ENCODE results near the gene THSD7A. TPM values are rescaled to one million over a fixed set of nuclear protein-coding genes. Genes with fewer than 3 reads are reported as not detected.

Gene THSD7A
- total RNA-seq, 1 experiment from 2014 or later = 4.0 TPM

DNA sequence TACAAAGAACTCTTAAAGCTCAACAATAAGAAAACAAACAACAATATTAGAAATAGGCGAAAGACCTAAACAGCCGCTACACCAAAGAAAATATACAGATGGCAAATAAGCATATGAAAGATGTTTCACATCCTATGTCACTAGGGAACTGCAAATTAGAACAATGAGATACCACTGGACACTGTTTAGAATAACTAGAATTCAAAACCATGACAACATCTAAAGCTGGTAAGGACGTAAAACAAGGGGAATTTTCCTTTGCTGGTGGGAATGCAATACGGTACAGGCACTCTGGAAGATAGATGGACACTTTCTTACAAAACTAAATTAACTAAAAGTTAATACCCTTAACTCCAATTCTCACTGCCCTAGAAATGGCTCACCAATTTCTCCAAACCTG, 44.5 kb downstream of the THSD7A start:
- no peak for DNase-seq

DNA sequence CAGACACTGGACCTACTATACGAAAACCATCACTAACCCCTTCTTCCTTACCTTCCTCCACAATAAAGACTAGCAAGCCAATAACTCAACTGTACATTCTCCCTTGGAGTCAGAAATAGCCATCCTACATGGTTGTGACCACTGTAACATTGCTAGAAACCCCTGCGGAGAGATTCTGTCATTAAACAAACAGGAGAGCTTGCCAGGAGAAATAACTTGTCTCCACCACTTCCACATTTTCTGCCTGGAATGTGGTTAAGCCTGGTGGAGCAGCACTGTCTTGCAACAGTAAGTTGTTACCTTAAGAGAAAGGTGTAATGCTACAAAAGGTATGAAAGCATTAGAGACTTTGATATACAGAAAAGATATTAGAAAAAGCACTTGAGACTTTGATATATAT, 45.8 kb downstream of the THSD7A start:
- Histone ChIP-seq H3K4me1 (replicated peaks; ENCODE audit: insufficient read depth) (peaks cover 40% of the 10 kb centered on the region), H4K20me1 (ENCODE audit: insufficient read depth) (no peaks in the 10 kb centered on the region), H3F3A (ENCODE audit: insufficient read depth, low read depth) (peaks cover 12% of the 10 kb centered on the region), H3K27ac (peak overlapping the region; percentile 60), H3K4me2 (peak overlapping the region; percentile 34), H3K79me2 (ENCODE audit: low read depth) (no peaks in the 10 kb centered on the region), H3K9me2 (ENCODE audit: insufficient read depth) (no peaks in the 10 kb centered on the region), H3K4me3 (no peak overlapping the region), H3K36me3 (ENCODE audit: low read depth) (no peaks in the 10 kb centered on the region), H3K9me3 (ENCODE audit: insufficient read depth, low read depth) (peaks cover 6% of the 10 kb centered on the region; the same call in 1 of the 2 replicates), H3K27me3 (ENCODE audit: insufficient read depth, low read depth) (no peaks in the 10 kb centered on the region), H2AFZ (no peak overlapping the region)
- ChIA-PET POLR2A (ENCODE audit: unreplicated experiment) (no interaction called here), CTCF (no interaction called here)
- intact Hi-C loops (cut with micrococcal nuclease; ENCODE audit: unreplicated experiment) = loop anchor here (1.0 kb wide), 1 partner anchor 45 kb away; no protein-coding TSS in a partner anchor
- TF ChIP-seq, protein P1, sequence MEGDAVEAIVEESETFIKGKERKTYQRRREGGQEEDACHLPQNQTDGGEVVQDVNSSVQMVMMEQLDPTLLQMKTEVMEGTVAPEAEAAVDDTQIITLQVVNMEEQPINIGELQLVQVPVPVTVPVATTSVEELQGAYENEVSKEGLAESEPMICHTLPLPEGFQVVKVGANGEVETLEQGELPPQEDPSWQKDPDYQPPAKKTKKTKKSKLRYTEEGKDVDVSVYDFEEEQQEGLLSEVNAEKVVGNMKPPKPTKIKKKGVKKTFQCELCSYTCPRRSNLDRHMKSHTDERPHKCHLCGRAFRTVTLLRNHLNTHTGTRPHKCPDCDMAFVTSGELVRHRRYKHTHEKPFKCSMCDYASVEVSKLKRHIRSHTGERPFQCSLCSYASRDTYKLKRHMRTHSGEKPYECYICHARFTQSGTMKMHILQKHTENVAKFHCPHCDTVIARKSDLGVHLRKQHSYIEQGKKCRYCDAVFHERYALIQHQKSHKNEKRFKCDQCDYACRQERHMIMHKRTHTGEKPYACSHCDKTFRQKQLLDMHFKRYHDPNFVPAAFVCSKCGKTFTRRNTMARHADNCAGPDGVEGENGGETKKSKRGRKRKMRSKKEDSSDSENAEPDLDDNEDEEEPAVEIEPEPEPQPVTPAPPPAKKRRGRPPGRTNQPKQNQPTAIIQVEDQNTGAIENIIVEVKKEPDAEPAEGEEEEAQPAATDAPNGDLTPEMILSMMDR (conservative IDR thresholded peaks at IDR 0.05) = no peak
- no peak for TF ChIP-seq EZH2 (IDR thresholded peaks at IDR 0.05; ENCODE audit: low read depth)
- BruUV-seq (replicated peaks) = no TSS peak
- DNase-seq = peak; percentile 69 to 92

More for the DNA sequence above, 44.5 kb downstream of the THSD7A start:
- H3K27ac ChIP-seq = no peak overlapping the region
- ChIA-PET POLR2A (ENCODE audit: unreplicated experiment) (no interaction called here), CTCF (no interaction called here)
- no peaks in the 10 kb centered on the region for H4K20me1 ChIP-seq (ENCODE audit: insufficient read depth)
- H3K4me1 ChIP-seq (replicated peaks; ENCODE audit: insufficient read depth) = peaks cover 40% of the 10 kb centered on the region
- intact Hi-C loops (cut with micrococcal nuclease; ENCODE audit: unreplicated experiment) = no loop called here
- peaks cover 6% of the 10 kb centered on the region; the same call in 1 of the 2 replicates for H3K9me3 ChIP-seq (ENCODE audit: insufficient read depth, low read depth)
- BruUV-seq (replicated peaks) = no TSS peak
- no peaks in the 10 kb centered on the region for H3K9me2 ChIP-seq (ENCODE audit: insufficient read depth)
- H3F3A ChIP-seq (ENCODE audit: insufficient read depth, low read depth) = peaks cover 12% of the 10 kb centered on the region
- no peak overlapping the region for H3K4me2 ChIP-seq
- no peaks in the 10 kb centered on the region for H3K79me2 ChIP-seq (ENCODE audit: low read depth)
- TF ChIP-seq, protein P1 (conservative IDR thresholded peaks at IDR 0.05) = no peak
- TF ChIP-seq EZH2 (IDR thresholded peaks at IDR 0.05; ENCODE audit: low read depth) = no peak
- no peak overlapping the region for H2AFZ ChIP-seq
- no peaks in the 10 kb centered on the region for H3K36me3 ChIP-seq (ENCODE audit: low read depth)
- H3K27me3 ChIP-seq (ENCODE audit: insufficient read depth, low read depth) = no peaks in the 10 kb centered on the region
- H3K4me3 ChIP-seq = no peak overlapping the region

DNA sequence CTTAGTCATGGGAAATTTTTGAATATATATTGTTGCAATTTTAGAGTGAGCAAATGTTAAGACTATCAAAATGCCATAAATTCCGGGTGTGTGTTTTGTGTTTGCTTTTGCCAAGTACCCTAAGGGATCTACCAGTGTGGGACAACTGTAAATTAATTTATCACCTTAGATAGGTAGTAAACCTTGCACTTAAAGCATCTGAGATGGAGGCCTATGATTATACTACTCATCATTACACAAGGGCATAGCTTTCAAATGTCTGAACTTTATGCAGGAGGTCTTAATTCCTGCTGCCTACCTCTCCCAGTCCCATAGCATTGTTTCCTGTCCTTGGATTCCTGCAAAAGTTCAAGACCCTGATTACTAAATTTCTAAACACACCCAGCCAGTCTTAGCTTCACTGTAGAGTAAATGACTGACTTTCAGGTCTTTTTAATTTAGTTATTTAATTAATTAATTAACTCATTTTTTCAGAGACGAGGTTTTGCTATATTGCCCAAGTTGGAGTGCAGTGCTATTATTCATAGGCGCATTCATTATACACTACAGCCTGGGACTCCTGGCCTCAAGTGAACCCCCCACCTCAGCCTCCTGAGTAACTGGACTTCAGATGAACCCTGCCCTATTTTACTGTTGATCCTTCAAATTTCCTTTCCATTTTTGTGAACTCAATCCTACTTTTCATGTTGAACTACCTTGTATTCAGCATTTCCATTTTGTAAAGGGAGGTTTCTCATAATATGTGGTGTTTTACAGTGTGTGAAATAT, 47.0 kb downstream of the THSD7A start:
- no peaks in the 10 kb centered on the region for H3K36me3 ChIP-seq (ENCODE audit: low read depth)
- peak; percentile 12 to 88 for DNase-seq
- peaks cover 40% of the 10 kb centered on the region for H3K4me1 ChIP-seq (replicated peaks; ENCODE audit: insufficient read depth)
- peaks cover 12% of the 10 kb centered on the region for H3F3A ChIP-seq (ENCODE audit: insufficient read depth, low read depth)
- H3K27ac ChIP-seq = peak overlapping the region; percentile 60
- H3K79me2 ChIP-seq (ENCODE audit: low read depth) = no peaks in the 10 kb centered on the region
- H4K20me1 ChIP-seq (ENCODE audit: insufficient read depth) = no peaks in the 10 kb centered on the region
- BruUV-seq (replicated peaks) = no TSS peak
- H3K9me2 ChIP-seq (ENCODE audit: insufficient read depth) = no peaks in the 10 kb centered on the region
- TF ChIP-seq EZH2 (IDR thresholded peaks at IDR 0.05; ENCODE audit: low read depth) = no peak
- TF ChIP-seq, protein P1 (conservative IDR thresholded peaks at IDR 0.05) = no peak
- ChIA-PET POLR2A (ENCODE audit: unreplicated experiment) (interaction anchor here (0.9 kb wide), 1 partner anchor 871 kb away, joined by 3 read pairs; no protein-coding TSS in a partner anchor), CTCF (no interaction called here)
- H3K4me3 ChIP-seq = no peak overlapping the region
- intact Hi-C loops (cut with micrococcal nuclease; ENCODE audit: unreplicated experiment) = no loop called here
- peak overlapping the region; percentile 34 for H3K4me2 ChIP-seq
- H2AFZ ChIP-seq = no peak overlapping the region
- H3K27me3 ChIP-seq (ENCODE audit: insufficient read depth, low read depth) = no peaks in the 10 kb centered on the region
- peaks cover 6% of the 10 kb centered on the region; the same call in 1 of the 2 replicates for H3K9me3 ChIP-seq (ENCODE audit: insufficient read depth, low read depth)
